ENCODE measurements around the gene TMED8. TPM values are rescaled to one million over a fixed set of nuclear protein-coding genes. Genes with fewer than 3 reads are reported as not detected.

TMED8 gene
- total RNA-seq, 4 donors from 2014 or later: 10.1 to 15.8 (median 12.3) TPM

DNA sequence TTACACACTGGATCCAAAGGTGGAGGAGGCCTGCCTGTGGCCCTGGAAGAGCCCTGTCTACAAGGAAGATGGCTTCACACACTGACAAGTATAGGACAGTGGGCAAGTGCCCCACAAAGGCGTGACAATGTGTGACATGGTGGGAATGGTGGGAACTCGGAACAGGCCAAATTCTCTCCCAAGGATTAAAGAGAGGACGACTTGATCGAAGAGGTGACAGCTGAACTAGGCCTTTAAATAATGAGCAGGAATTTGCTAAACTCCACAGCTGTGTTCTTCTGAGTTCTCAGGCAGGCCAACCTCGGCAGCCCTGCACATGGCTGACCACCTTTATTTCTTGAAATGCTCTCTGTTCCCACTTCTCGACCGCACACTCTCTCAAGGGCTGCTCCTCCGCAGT is 80.0 kb downstream of the TMED8 start:
- TF ChIP-seq, protein P1, sequence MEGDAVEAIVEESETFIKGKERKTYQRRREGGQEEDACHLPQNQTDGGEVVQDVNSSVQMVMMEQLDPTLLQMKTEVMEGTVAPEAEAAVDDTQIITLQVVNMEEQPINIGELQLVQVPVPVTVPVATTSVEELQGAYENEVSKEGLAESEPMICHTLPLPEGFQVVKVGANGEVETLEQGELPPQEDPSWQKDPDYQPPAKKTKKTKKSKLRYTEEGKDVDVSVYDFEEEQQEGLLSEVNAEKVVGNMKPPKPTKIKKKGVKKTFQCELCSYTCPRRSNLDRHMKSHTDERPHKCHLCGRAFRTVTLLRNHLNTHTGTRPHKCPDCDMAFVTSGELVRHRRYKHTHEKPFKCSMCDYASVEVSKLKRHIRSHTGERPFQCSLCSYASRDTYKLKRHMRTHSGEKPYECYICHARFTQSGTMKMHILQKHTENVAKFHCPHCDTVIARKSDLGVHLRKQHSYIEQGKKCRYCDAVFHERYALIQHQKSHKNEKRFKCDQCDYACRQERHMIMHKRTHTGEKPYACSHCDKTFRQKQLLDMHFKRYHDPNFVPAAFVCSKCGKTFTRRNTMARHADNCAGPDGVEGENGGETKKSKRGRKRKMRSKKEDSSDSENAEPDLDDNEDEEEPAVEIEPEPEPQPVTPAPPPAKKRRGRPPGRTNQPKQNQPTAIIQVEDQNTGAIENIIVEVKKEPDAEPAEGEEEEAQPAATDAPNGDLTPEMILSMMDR (IDR thresholded peaks at IDR 0.05): no peak
- DNase-seq (ENCODE audit: low spot score): no peak
- no peak for ATAC-seq (ENCODE audit: low FRiP score)

DNA sequence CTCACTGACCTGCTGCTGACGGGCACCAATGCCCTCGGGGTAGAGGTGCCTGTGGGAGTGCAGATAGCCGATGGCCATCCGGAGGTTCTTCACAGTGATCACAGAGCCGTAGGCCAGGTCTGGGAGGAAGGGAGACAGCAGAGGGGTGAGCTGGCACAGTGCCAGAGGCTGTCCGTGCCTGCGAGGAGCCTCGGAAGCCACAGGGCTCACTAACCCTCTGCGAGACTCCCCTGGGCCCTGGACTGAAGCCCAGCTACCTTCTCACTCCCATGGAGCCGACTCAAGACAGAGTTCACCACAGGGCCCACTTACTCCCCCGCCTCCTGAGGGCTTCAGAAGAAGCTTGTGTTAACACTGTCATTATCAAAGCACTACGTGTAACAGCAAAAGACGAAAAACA is 80.7 kb downstream of the TMED8 start:
- ATAC-seq (ENCODE audit: low FRiP score): no peak

DNA sequence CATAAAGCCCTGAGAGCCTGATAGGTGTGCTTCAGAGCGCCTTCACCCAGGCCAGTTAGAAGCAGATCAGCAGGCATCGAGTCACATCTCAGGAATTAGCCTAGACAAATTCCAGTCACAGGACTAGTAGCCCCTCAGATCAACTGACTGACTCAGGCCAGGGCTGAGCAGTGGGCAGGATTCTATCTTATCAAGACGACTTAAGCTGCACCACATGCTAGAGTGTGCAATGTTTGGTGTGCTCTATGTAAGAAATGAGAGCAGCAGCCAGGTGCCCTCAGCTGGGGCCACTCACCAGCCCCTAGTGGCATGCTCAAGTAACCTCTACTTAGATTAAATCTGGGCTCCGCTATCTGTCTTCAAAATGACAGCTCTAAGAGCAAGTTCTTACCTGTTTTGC is 86.2 kb downstream of the TMED8 start:
- DNase-seq (ENCODE audit: low spot score): no peak

More for the DNA sequence above, 80.7 kb downstream of the TMED8 start:
- no peak for DNase-seq (ENCODE audit: low spot score)
- TF ChIP-seq, protein P1 (IDR thresholded peaks at IDR 0.05): no peak

DNA sequence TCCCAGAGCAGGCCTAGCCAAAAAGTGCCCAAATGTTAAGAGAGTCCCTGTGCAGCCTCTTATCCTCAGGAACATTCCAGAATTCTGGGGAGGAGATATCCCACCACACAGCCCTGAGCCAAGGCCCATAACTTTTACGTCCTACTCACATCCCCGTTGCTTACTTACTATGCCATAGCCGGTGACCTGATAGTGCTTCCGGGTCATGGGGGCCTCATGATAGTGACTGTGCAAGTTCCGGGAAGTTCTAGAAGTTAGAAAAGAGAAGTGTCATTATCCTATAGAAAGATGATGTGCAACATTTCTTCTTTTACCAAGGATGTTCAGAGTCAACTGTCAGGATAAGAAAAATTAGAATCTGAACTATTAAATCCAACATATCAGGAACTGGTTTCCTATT is 90.3 kb downstream of the TMED8 start:
- no peak for DNase-seq (ENCODE audit: low spot score)
- TF ChIP-seq, protein P1 (IDR thresholded peaks at IDR 0.05): no peak
- no peak for ATAC-seq (ENCODE audit: low FRiP score)

More for the DNA sequence above, 86.2 kb downstream of the TMED8 start:
- TF ChIP-seq, protein P1 (IDR thresholded peaks at IDR 0.05): no peak
- no peak for ATAC-seq (ENCODE audit: low FRiP score)

Other genes with a start within 250 kb of the TMED8 start
- gene ZDHHC22, start 235.3 kb downstream of the TMED8 start, total RNA-seq: not detected
- gene TMEM63C, start 195.3 kb downstream of the TMED8 start, total RNA-seq: under 1 TPM in 1 of 4 donors, not detected in 3; 0.13 TPM
- gene NGB, start 105.9 kb downstream of the TMED8 start, total RNA-seq: not detected
- gene POMT2, start 56.2 kb downstream of the TMED8 start, total RNA-seq: 10 to 100 TPM; 14.3 to 23.3 (median 18.8) TPM
- gene GSTZ1, start 56.1 kb downstream of the TMED8 start, total RNA-seq: 10 to 100 TPM; 18.9 to 34.2 (median 27.6) TPM
- gene SAMD15, start 285 bp upstream of the TMED8 start, total RNA-seq: 1 to 10 TPM in 1 of 4 donors, under 1 TPM in 2, not detected in 1; 0.25 to 2.2 (median 0.84) TPM
- gene NOXRED1, start 46.4 kb upstream of the TMED8 start, total RNA-seq: under 1 TPM in 2 of 4 donors, not detected in 2; 0.28 to 0.47 TPM
- gene VIPAS39, start 80.5 kb upstream of the TMED8 start, total RNA-seq: 10 to 100 TPM in 3 of 4 donors, 1 to 10 TPM in 1; 9.5 to 17.3 (median 14.3) TPM
- gene AHSA1, start 81.0 kb upstream of the TMED8 start, total RNA-seq: 100 to 1,000 TPM in 2 of 4 donors, 10 to 100 TPM in 2; 82.4 to 158 (median 101) TPM
- 1 to 10 TPM in 2 of 4 donors, under 1 TPM in 1, not detected in 1; 0.72 to 2.3 (median 1.4) TPM for gene ISM2, start 121.7 kb upstream of the TMED8 start, total RNA-seq
- 10 to 100 TPM; 23.5 to 73.6 (median 52.3) TPM for gene SPTLC2, start 239.5 kb upstream of the TMED8 start, total RNA-seq